Neutrophil (primary cell): ENCODE measurements around the gene PEAK3.

Experiments
- H3K27ac ChIP-seq: fragments of 200-600 bp; sonication (generic); 2 replicates; pipeline ENCODE4 v1.5.1; 2016; ENCODE audit warnings: mild to moderate bottlenecking, moderate library complexity
- H3K27me3 ChIP-seq: fragments of 200-600 bp; sonication (generic); 2 replicates; pipeline ENCODE4 v1.6.0; 2016; ENCODE audit warnings: mild to moderate bottlenecking
- H3K36me3 ChIP-seq: fragments of 200-600 bp; sonication (generic); 2 replicates; pipeline ENCODE4 v1.5.1; 2017
- H3K4me1 ChIP-seq, 2 experiments: fragments of 200-600 bp in 1 of 2; sonication (generic) in 1 of 2; 1 replicate in 1 of 2; 2 replicates in 1 of 2; pipeline versions ENCODE4 v1.5.1 to v1.6.1; 2013 to 2016; ENCODE audit warnings: low read depth in 1 of 2, low read length in 1 of 2, mild to moderate bottlenecking in 1 of 2, moderate library complexity in 1 of 2; ENCODE audit not compliant: control insufficient read depth in 1 of 2, insufficient read depth in 1 of 2
- H3K4me3 ChIP-seq, 2 experiments: fragments of 200-600 bp in 1 of 2; sonication (generic) in 1 of 2; 1 replicate in 1 of 2; 2 replicates in 1 of 2; pipeline ENCODE4 v1.5.1; 2013 to 2016; ENCODE audit warnings: low read depth in 1 of 2, low read length in 1 of 2, mild to moderate bottlenecking in 1 of 2, moderate library complexity in 1 of 2
- H3K9me3 ChIP-seq: fragments of 200-600 bp; sonication (generic); 2 replicates; pipeline ENCODE4 v1.5.1; 2016
- TF ChIP-seq, protein P1 (sequence below): fragments of 200-600 bp; sonication (generic); IDR thresholded peaks from 2 replicates; pipeline ENCODE4 v1.5.1; 2016; ENCODE audit warnings: antibody characterized with exemption

The PEAK3 gene

DNA sequence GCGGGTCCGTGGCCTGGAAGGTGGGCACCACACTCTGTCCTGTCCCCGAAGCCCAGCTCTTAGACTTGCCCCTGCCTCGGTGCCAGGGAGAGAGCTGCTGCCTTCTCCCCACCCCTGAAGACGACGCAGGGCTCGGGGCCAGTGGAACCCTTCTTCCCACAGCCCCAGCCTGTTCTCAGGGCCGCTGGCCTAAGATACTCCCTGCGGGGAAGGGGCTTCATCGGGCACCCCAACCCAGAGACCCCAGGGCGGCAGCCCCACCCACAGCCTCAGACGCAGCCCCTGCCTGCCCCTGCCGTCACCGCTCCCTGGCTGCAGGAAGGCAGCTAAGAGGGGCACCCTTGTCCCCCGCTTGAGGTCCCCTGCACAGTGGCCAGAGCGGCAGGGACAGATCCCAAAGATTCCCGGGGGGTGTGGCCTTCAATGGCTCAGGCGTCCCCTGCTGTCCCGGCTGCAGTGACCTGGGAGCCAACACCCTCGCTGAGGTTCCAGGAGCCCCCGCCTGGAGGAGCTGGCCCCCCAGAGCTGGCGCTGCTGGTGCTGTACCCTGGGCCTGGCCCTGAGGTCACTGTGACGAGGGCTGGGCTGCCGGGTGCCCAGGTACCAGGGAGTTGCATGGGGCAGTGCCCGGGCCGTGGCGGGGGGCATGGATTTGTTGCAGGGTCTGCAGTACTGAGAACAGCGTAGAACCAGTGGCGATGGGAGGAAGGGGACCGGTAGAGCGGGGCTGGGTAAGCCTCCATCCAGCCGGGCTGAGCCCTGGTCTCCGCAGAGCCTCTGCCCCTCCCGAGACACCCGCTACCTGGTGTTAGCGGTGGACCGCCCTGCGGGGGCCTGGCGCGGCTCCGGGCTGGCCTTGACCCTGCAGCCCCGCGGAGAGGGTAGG is 31.9 kb downstream of the PEAK3 start:
- H3K27me3 ChIP-seq: peaks cover 66% of the 10 kb centered on the region
- H3K27ac ChIP-seq: no peak overlapping the region
- TF ChIP-seq, protein P1, sequence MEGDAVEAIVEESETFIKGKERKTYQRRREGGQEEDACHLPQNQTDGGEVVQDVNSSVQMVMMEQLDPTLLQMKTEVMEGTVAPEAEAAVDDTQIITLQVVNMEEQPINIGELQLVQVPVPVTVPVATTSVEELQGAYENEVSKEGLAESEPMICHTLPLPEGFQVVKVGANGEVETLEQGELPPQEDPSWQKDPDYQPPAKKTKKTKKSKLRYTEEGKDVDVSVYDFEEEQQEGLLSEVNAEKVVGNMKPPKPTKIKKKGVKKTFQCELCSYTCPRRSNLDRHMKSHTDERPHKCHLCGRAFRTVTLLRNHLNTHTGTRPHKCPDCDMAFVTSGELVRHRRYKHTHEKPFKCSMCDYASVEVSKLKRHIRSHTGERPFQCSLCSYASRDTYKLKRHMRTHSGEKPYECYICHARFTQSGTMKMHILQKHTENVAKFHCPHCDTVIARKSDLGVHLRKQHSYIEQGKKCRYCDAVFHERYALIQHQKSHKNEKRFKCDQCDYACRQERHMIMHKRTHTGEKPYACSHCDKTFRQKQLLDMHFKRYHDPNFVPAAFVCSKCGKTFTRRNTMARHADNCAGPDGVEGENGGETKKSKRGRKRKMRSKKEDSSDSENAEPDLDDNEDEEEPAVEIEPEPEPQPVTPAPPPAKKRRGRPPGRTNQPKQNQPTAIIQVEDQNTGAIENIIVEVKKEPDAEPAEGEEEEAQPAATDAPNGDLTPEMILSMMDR: no peak
- H3K36me3 ChIP-seq: peaks cover 40% of the 10 kb centered on the region
- H3K4me1 ChIP-seq: peaks cover 40 to 42% of the 10 kb centered on the region in 2 experiments
- H3K4me3 ChIP-seq: no peak overlapping the region
- H3K9me3 ChIP-seq: no peaks in the 10 kb centered on the region

DNA sequence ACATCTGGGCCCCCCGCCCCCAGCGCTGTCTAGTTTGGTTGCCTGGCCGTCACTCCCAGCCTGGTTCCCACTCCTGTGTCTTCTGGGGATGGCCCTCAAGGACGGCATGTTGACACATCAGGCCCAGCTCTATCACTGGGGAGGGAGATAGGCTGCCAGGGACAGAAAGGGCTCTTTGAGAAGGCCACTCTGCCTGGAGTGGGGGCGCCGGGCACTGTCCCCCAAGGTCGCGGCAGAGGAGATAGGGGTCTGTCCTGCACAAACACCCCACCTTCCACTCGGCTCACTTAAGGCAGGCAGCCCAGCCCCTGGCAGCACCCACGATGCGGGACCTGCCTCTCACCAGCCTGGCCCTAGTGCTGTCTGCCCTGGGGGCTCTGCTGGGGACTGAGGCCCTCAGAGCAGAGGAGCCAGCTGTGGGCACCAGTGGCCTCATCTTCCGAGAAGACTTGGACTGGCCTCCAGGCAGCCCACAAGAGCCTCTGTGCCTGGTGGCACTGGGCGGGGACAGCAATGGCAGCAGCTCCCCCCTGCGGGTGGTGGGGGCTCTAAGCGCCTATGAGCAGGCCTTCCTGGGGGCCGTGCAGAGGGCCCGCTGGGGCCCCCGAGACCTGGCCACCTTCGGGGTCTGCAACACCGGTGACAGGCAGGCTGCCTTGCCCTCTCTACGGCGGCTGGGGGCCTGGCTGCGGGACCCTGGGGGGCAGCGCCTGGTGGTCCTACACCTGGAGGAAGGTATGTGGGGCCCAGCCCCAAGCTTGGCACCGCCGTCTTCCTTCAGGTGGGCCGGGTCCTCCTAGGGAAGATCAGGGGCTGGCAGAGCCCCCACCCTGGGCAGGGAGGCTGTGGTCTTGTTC is 32.7 kb downstream of the PEAK3 start, which contains the start of gene AMH:
Gene AMH (plus strand): TSS at position 314 of the 857 bp plus-strand sequence. CDS start 10 bp downstream, at position 324.
- H3K9me3 ChIP-seq: no peaks in the 10 kb centered on the region
- no peak within 1 kb of the TSS for H3K4me3 ChIP-seq
- H3K36me3 ChIP-seq: peaks cover 49% of the 10 kb centered on the region
- no peak within 1 kb of the TSS for H3K27ac ChIP-seq
- TF ChIP-seq, protein P1: no peak
- H3K4me1 ChIP-seq: peaks cover 40 to 42% of the 10 kb centered on the region in 2 experiments
- peaks cover 58% of the 10 kb centered on the region for H3K27me3 ChIP-seq

DNA sequence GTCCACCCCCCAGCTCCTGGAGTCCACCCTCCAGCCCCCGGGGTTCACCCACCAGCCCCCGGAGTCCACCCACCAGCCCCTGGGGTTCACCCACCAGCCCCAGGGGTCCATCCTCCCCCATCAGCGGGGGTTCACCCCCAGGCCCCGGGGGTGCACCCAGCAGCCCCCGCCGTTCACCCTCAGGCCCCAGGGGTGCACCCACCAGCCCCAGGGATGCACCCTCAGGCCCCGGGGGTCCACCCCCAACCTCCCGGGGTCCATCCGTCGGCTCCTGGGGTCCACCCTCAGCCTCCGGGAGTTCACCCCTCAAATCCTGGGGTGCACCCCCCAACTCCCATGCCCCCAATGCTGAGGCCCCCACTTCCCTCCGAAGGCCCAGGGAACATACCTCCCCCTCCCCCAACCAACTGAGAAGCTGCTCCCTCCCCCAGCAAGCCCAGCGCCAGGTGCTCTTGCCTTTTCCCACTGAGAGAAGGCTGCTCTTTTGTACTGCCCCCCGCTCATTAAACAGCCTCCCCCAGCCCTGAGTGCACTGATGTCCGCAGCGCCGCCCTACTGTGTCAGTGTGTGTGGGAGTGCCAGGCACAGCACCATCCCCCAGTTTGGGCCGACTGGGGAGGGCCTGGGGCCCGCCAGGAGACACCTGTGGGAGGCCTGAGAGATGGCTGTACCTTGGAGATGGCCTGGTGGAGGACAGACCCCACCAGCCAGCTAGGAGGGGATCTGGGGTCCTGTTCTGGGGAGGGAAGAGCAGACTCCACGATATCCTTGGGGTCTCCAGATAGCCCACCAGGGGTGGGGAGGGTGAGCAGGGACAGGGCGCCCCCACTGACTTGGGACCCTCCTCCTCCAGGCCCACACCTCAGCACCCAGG is 33.6 kb downstream of the PEAK3 start:
- H3K27ac ChIP-seq: no peak overlapping the region
- no peaks in the 10 kb centered on the region for H3K9me3 ChIP-seq
- peaks cover 49% of the 10 kb centered on the region for H3K27me3 ChIP-seq
- TF ChIP-seq, protein P1: no peak
- H3K4me1 ChIP-seq: peaks cover 35 to 36% of the 10 kb centered on the region in 2 experiments
- no peak overlapping the region for H3K4me3 ChIP-seq
- H3K36me3 ChIP-seq: peaks cover 58% of the 10 kb centered on the region

DNA sequence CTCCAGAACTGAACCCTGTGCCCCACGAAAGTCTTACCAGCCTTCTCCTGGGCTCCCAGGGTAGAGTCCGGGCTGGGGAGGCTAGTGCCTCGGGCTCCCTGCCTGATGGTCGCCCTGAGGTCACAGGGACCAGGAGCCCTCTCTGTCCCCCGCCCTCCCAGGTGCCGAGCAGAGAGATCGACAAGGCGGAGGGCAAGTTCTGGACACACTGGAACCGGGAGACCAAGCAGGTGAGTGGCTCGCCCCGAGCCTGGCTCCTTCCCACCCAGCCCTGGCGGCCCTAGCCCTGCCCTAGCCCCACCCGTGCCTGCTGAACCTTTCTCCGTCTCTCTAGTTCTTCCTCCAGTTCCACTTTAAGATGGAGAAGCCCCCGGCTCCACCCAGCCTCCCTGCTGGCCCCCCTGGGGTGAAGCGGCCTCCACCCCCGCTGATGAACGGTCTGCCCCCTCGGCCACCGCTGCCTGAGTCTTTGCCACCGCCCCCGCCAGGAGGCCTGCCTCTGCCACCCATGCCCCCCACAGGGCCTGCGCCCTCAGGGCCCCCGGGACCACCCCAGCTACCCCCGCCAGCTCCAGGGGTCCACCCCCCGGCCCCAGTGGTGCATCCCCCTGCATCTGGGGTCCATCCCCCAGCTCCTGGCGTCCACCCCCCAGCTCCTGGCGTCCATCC is 34.4 kb downstream of the PEAK3 start:
- H3K36me3 ChIP-seq: peaks cover 63% of the 10 kb centered on the region
- peaks cover 41% of the 10 kb centered on the region for H3K27me3 ChIP-seq
- H3K4me1 ChIP-seq: peaks cover 27 to 28% of the 10 kb centered on the region in 2 experiments
- TF ChIP-seq, protein P1: no peak
- no peak overlapping the region for H3K27ac ChIP-seq
- no peak overlapping the region for H3K4me3 ChIP-seq
- no peaks in the 10 kb centered on the region for H3K9me3 ChIP-seq
